ENCODE results near the gene GPRASP2.

The GPRASP2 gene

GRCh38 chrX:102765217-102765616 lies 53.0 kb downstream of the GPRASP2 start:
- DNase-seq (ENCODE audit: insufficient read length) = no peak
- no peak for TF ChIP-seq POLR2AphosphoS5 (IDR thresholded peaks at IDR 0.05; ENCODE audit: low read depth, low read length)
- TF ChIP-seq POLR2A (IDR thresholded peaks at IDR 0.05; ENCODE audit: low read depth, low read length) = no peak
- TF ChIP-seq TAF1 (IDR thresholded peaks at IDR 0.05; ENCODE audit: borderline replicate concordance, low read depth, low read length) = no peak
- no peak for FAIRE-seq

- FAIRE-seq = no peak
- no peak for TF ChIP-seq TAF1 (IDR thresholded peaks at IDR 0.05; ENCODE audit: borderline replicate concordance, low read depth, low read length)
- TF ChIP-seq POLR2AphosphoS5 (IDR thresholded peaks at IDR 0.05; ENCODE audit: low read depth, low read length) = no peak
- no peak for TF ChIP-seq POLR2A (IDR thresholded peaks at IDR 0.05; ENCODE audit: low read depth, low read length)
- DNase-seq (ENCODE audit: insufficient read length) = no peak
These were observed 53.6 kb downstream of the GPRASP2 start for GRCh38 chrX:102765809-102766208.

- DNase-seq (ENCODE audit: insufficient read length) (no peak), FAIRE-seq (no peak)
- TF ChIP-seq POLR2AphosphoS5 (IDR thresholded peaks at IDR 0.05; ENCODE audit: low read depth, low read length) (no peak), POLR2A (IDR thresholded peaks at IDR 0.05; ENCODE audit: low read depth, low read length) (no peak), TAF1 (IDR thresholded peaks at IDR 0.05; ENCODE audit: borderline replicate concordance, low read depth, low read length) (no peak)
These were observed 55.0 kb downstream of the GPRASP2 start for GRCh38 chrX:102767287-102767686.
